AG09309 (cell line): ENCODE results near the gene ERVK3-1.

Experiments
- DNase-seq: peaks from one replicate; pipeline ENCODE4 v3.0.0-alpha.2; 2010; ENCODE audit warnings: low read depth
- H3K4me3 ChIP-seq: 2 replicates; pipeline ENCODE4 v1.5.1; 2011; ENCODE audit warnings: mild to moderate bottlenecking, low read depth, low read length, moderate library complexity; ENCODE audit not compliant: control insufficient read depth
- CTCF ChIP-seq: IDR thresholded peaks from 2 replicates; pipeline ENCODE4 v1.5.1; 2011; ENCODE audit warnings: mild to moderate bottlenecking, low read depth, low read length, inconsistent platforms; ENCODE audit not compliant: insufficient read depth, control insufficient read depth; ENCODE audit errors: missing control alignments

ERVK3-1 gene

GRCh38 chr19:58315580-58315979 lies 10.4 kb downstream of the ERVK3-1 start:
- no peak for DNase-seq
- TF ChIP-seq CTCF = no peak
- no peak overlapping the region for H3K4me3 ChIP-seq

GRCh38 chr19:58317476-58318072 lies 12.4 kb downstream of the ERVK3-1 start:
- TF ChIP-seq CTCF = no peak
- H3K4me3 ChIP-seq = no peak overlapping the region
- no peak for DNase-seq

- DNase-seq = no peak
Measured at GRCh38 chr19:58318297-58318696, 13.1 kb downstream of the ERVK3-1 start.

GRCh38 chr19:58319241-58319640 lies 14.1 kb downstream of the ERVK3-1 start:
- no peak for TF ChIP-seq CTCF
- DNase-seq = no peak
- no peak overlapping the region for H3K4me3 ChIP-seq

More at GRCh38 chr19:58318297-58318696, 13.1 kb downstream of the ERVK3-1 start:
- TF ChIP-seq CTCF = no peak
- no peak overlapping the region for H3K4me3 ChIP-seq

- H3K4me3 ChIP-seq = peak overlapping the region; percentile 89
- no peak for TF ChIP-seq CTCF
- DNase-seq = no peak
Measured at GRCh38 chr19:58325311-58326022, 20.3 kb downstream of the ERVK3-1 start.

GRCh38 chr19:58326501-58326913 lies 21.3 kb downstream of the ERVK3-1 start:
- peak overlapping the region; percentile 89 for H3K4me3 ChIP-seq
- no peak for DNase-seq
- no peak for TF ChIP-seq CTCF
